Chondrocyte (in vitro differentiated cells): ENCODE results near the gene COL25A1. TPM values are rescaled to one million over a fixed set of nuclear protein-coding genes. Genes with fewer than 3 reads are reported as not detected.

Experiments
- DNase-seq: peaks from one replicate; pipeline ENCODE4 v3.0.0; 2021; ENCODE audit warnings: mixed read lengths, low spot score
- H3K27ac Mint-ChIP-seq: one replicate; pipeline ENCODE4 v1.8.0; 2021; ENCODE audit warnings: mild to moderate bottlenecking, moderate library complexity, mixed read lengths; ENCODE audit not compliant: unreplicated experiment
- H3K27me3 Mint-ChIP-seq: 2 replicates; pipeline ENCODE4 v1.8.0; 2021; ENCODE audit warnings: low read depth, mixed read lengths
- H3K36me3 Mint-ChIP-seq: 2 replicates; pipeline ENCODE4 v1.8.0; 2021; ENCODE audit warnings: low read depth, mixed read lengths
- H3K4me1 Mint-ChIP-seq: 2 replicates; pipeline ENCODE4 v1.8.0; 2021; ENCODE audit warnings: low read depth, mild to moderate bottlenecking, mixed read lengths
- H3K4me3 Mint-ChIP-seq: one replicate; pipeline ENCODE4 v1.8.0; 2021; ENCODE audit warnings: mild to moderate bottlenecking, moderate library complexity, mixed read lengths; ENCODE audit not compliant: unreplicated experiment
- H3K9me3 Mint-ChIP-seq: 2 replicates; pipeline ENCODE4 v1.8.0; 2021; ENCODE audit warnings: low read depth, mixed read lengths
- total RNA-seq: library from RNA; stranded (reverse); gene quantifications from 3 replicates; pipeline ENCODE4 v1.2.1, GENCODE V29; 2021
- TF ChIP-seq, protein P1 (sequence below): fragments of 200-600 bp; sonication (generic); IDR thresholded peaks from 2 replicates; pipeline ENCODE4 v1.5.0; 2021; ENCODE audit warnings: antibody characterized with exemption, mild to moderate bottlenecking, moderate library complexity

The COL25A1 gene
- total RNA-seq, 1 donor from 2014 or later: 0.45 TPM

DNA sequence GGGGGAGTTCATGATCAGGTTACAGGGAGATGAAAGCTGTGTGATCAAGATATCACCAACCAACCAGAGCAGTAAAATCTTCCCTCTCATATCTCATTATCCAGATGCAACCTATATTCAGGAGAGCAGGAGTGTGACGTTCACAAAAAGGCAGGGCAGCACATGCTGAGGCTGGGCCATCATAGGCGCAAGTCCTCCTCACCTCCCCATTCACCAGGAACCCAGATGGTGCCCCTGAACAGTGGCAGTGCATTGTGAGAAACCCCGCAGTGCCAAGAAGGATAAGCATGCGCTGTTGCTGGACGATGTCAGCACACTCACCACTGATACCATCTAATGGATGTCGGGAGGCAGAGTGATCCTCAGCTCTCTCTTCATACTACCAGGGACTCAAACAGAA lies 170.9 kb downstream of the COL25A1 start:
- DNase-seq: no peak
- Mint-ChIP-seq H3K4me1 (peaks cover 5% of the 10 kb centered on the region), H3K9me3 (no peaks in the 10 kb centered on the region), H3K36me3 (no peaks in the 10 kb centered on the region), H3K27me3 (no peaks in the 10 kb centered on the region), H3K4me3 (no peak overlapping the region), H3K27ac (no peak overlapping the region)
- TF ChIP-seq, protein P1, sequence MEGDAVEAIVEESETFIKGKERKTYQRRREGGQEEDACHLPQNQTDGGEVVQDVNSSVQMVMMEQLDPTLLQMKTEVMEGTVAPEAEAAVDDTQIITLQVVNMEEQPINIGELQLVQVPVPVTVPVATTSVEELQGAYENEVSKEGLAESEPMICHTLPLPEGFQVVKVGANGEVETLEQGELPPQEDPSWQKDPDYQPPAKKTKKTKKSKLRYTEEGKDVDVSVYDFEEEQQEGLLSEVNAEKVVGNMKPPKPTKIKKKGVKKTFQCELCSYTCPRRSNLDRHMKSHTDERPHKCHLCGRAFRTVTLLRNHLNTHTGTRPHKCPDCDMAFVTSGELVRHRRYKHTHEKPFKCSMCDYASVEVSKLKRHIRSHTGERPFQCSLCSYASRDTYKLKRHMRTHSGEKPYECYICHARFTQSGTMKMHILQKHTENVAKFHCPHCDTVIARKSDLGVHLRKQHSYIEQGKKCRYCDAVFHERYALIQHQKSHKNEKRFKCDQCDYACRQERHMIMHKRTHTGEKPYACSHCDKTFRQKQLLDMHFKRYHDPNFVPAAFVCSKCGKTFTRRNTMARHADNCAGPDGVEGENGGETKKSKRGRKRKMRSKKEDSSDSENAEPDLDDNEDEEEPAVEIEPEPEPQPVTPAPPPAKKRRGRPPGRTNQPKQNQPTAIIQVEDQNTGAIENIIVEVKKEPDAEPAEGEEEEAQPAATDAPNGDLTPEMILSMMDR: no peak

DNA sequence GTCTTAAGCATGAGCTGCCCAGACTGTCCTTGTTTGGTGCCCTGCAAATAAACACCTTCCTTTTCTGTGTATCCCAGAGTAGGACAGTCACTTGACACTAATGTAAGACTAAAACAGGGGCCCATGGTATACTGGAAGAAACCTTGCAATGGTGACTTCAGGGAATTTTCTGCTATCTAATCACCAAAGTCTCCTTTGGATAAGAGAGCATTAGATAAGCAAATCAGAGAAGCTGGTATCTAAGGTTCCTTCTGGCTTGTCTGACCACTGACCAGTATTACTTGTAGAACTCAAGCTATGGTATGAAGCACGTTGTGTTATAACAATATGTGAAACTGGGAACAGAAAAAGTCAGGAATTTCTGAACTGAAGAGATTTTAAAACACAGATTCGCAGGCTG lies 173.9 kb downstream of the COL25A1 start:
- no peak overlapping the region for H3K27ac Mint-ChIP-seq
- H3K4me1 Mint-ChIP-seq: peaks cover 6% of the 10 kb centered on the region
- H3K36me3 Mint-ChIP-seq: no peaks in the 10 kb centered on the region
- H3K27me3 Mint-ChIP-seq: no peaks in the 10 kb centered on the region
- DNase-seq: no peak
- no peak overlapping the region for H3K4me3 Mint-ChIP-seq
- H3K9me3 Mint-ChIP-seq: no peaks in the 10 kb centered on the region
- TF ChIP-seq, protein P1: no peak

DNA sequence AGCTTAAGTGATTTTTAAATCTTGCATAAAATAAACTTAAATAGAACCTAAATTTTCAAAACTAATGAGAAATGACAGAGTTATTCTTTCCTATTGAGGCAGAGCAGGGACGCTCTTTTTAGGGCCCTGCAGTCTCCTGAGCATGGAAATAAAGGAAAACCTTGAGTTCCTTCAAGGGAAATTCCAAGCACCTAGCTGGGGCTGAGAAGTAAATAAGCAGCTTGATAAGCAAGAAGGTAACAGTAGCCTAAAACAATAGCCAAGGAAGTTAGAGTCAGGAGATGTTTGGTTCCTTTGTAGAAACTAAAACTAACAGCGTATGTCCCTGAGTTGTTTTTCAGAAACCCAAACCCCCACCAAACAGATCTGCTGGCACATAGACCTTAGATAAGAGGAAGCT lies 174.6 kb downstream of the COL25A1 start:
- TF ChIP-seq, protein P1: no peak
- H3K4me3 Mint-ChIP-seq: no peak overlapping the region
- peaks cover 6% of the 10 kb centered on the region for H3K4me1 Mint-ChIP-seq
- H3K27me3 Mint-ChIP-seq: no peaks in the 10 kb centered on the region
- H3K36me3 Mint-ChIP-seq: no peaks in the 10 kb centered on the region
- H3K27ac Mint-ChIP-seq: no peak overlapping the region
- no peak for DNase-seq
- H3K9me3 Mint-ChIP-seq: no peaks in the 10 kb centered on the region

DNA sequence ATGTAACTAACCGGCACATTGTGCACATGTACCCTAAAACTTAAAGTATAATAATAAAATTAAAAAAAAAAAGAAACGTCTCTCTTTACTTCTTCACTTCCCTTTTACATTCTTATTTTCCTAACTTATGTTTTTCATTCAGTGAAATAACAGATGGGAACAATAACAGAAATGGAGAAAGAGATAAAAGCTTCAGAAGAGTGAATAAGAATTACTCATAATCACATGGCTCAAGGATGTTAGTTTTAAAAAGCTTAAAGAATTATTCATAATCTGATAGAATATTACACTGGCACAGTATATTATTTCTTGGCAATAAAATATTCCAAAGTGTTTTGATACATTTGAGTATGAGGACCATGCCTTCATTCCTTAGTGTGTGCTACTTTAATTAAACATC lies 175.6 kb downstream of the COL25A1 start:
- TF ChIP-seq, protein P1: no peak
- no peak overlapping the region for H3K27ac Mint-ChIP-seq
- no peak overlapping the region for H3K4me3 Mint-ChIP-seq
- no peaks in the 10 kb centered on the region for H3K27me3 Mint-ChIP-seq
- H3K4me1 Mint-ChIP-seq: peaks cover 6% of the 10 kb centered on the region
- no peak for DNase-seq
- no peaks in the 10 kb centered on the region for H3K36me3 Mint-ChIP-seq
- H3K9me3 Mint-ChIP-seq: no peaks in the 10 kb centered on the region

DNA sequence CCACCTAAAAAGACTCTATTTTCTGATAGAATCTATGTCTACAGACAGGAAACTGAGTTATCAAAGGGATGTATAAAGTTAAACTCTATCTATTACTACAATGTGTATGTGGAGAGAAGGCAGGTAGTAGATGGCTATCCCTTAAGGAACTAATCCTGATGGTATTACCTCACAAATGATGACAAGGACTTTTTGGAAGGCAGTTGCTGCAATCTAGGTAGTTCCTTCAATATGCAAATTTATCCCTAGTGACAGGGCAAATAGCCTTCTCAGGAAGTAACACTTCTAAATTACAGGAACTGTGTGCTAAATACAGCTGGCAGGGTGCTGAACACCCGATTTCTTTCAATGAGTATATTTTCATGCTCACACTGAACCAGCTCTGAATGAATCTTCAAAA lies 177.4 kb downstream of the COL25A1 start:
- DNase-seq: no peak
- Mint-ChIP-seq H3K9me3 (peaks cover 6% of the 10 kb centered on the region), H3K4me3 (no peak overlapping the region), H3K4me1 (peaks cover 6% of the 10 kb centered on the region), H3K27me3 (no peaks in the 10 kb centered on the region), H3K27ac (no peak overlapping the region), H3K36me3 (peaks cover 1% of the 10 kb centered on the region)
- TF ChIP-seq, protein P1: no peak
